Loucy (cell line): Measurements from ENCODE around the gene ZMPSTE24.

Experiments used
- CTCF ChIP-seq: fragments of 200-600 bp; sonication (generic); conservative IDR thresholded peaks from 2 replicates; pipeline ENCODE4 v1.5.1; 2014; ENCODE audit warnings: mild to moderate bottlenecking, antibody characterized with exemption, low read length
- EZH2phosphoT487 ChIP-seq: fragments of 200-600 bp; IDR thresholded peaks from 2 replicates; pipeline ENCODE4 v1.6.1; 2018; ENCODE audit warnings: antibody characterized with exemption, mild to moderate bottlenecking, moderate library complexity, borderline replicate concordance

GRCh38 chr1:40268211-40268610 is 10.2 kb downstream of the ZMPSTE24 start:
- TF ChIP-seq CTCF: no peak
- TF ChIP-seq EZH2phosphoT487: no peak
